K562 (cell line): ENCODE measurements around the gene ADCY5. TPM values are rescaled to one million over a fixed set of nuclear protein-coding genes. Genes with fewer than 3 reads are reported as not detected.

Source experiments
- ATAC-seq: fragments of 200-7000 bp; cut with Tn5 transposase; 3 replicates; pipeline ENCODE4 v1.9.1; 2020; ENCODE audit warnings: moderate library complexity
- BruUV-seq: library from RNA; stranded (reverse); fragments of 400-500 nt; replicated peaks from 2 replicates; lab custom pipeline; 2021; lab: Mats Ljungman, UMichigan
- CTCF ChIA-PET: fragments of 300-600 bp; formaldehyde crosslinking; extraction: SDS; loops from one replicate; lab custom pipeline; 2021; ENCODE audit warnings: low intra/inter-chr PET ratio; lab: Yijun Ruan, JAX
- POLR2A ChIA-PET: fragments of 300-600, 350-650 bp; sonication (Branson Sonifier 250); formaldehyde crosslinking; extraction: SDS; loops from one replicate; lab custom pipeline; 2021; ENCODE audit warnings: antibody characterized with exemption, inconsistent platforms; lab: Yijun Ruan, JAX
- DNase-seq, 4 experiments: peaks; one replicate each; pipeline versions ENCODE4 v3.0.0 to v3.0.0-alpha.2; 2011 to 2018; ENCODE audit warnings: low spot score in 3 of 4, mixed read lengths in 3 of 4; ENCODE audit errors: extremely low read depth in 1 of 4
- FAIRE-seq: peaks from 2 replicates; lab custom pipeline; 2011; peaks lifted over from hg19 to GRCh38; lab: Jason Lieb, UNC
- H2AFZ ChIP-seq: 2 replicates; pipeline ENCODE4 v1.6.0; 2011; ENCODE audit warnings: low read depth, low read length, control low read depth, inconsistent platforms
- H3K27ac ChIP-seq: fragments of 200-600 bp; 3 replicates; pipeline ENCODE4 v1.8.0; 2011; ENCODE audit warnings: low read depth, mild to moderate bottlenecking, control low read depth, inconsistent platforms, low read length, moderate library complexity, mixed read lengths; ENCODE audit errors: extremely low read depth
- H3K27me3 ChIP-seq, 2 experiments: fragments of 300-600 bp in 1 of 2; 2 replicates in 1 of 2; 3 replicates in 1 of 2; pipeline versions ENCODE4 v1.6.0 to v1.8.0; 2011; ENCODE audit warnings: inconsistent platforms in 2 of 2, low read length in 2 of 2, mild to moderate bottlenecking in 1 of 2, mixed read lengths in 1 of 2, moderate library complexity in 1 of 2; ENCODE audit not compliant: control insufficient read depth in 2 of 2, insufficient read depth in 2 of 2
- H3K36me3 ChIP-seq: fragments of 300-600 bp; 3 replicates; pipeline ENCODE4 v1.8.0; 2011; ENCODE audit warnings: mild to moderate bottlenecking, low read length, inconsistent platforms; ENCODE audit not compliant: control insufficient read depth, insufficient read depth
- H3K4me1 ChIP-seq, 2 experiments: fragments of 200-600 bp in 1 of 2; replicated peaks in 1 of 2; 2 replicates in 1 of 2; 3 replicates in 1 of 2; pipeline versions ENCODE4 v1.5.1 to v1.8.0; 2011; ENCODE audit warnings: inconsistent platforms in 2 of 2, low read length in 2 of 2, mild to moderate bottlenecking in 1 of 2, mixed read lengths in 1 of 2, moderate library complexity in 1 of 2; ENCODE audit not compliant: control insufficient read depth in 2 of 2, insufficient read depth in 2 of 2
- H3K4me2 ChIP-seq: 2 replicates; pipeline ENCODE4 v1.6.1; 2011; ENCODE audit warnings: low read length, control low read depth, inconsistent platforms, mixed read lengths; ENCODE audit not compliant: insufficient read depth
- H3K4me3 ChIP-seq: fragments of 200-600 bp; sonication (generic), shearing (Covaris generic); 2 replicates; pipeline ENCODE4 v1.5.1; 2016; ENCODE audit warnings: control low read depth, inconsistent platforms
- H3K79me2 ChIP-seq: fragments of 200-600 bp; 3 replicates; pipeline ENCODE4 v1.8.0; 2011; ENCODE audit warnings: low read length, inconsistent platforms; ENCODE audit not compliant: control insufficient read depth, insufficient read depth
- H3K9ac ChIP-seq, 2 experiments: 2 replicates each; pipeline versions ENCODE4 v1.6.0 to v1.6.1; 2011; ENCODE audit warnings: low read depth in 2 of 2, low read length in 2 of 2, control low read depth in 1 of 2, inconsistent platforms in 1 of 2, mild to moderate bottlenecking in 1 of 2, mixed read lengths in 1 of 2; ENCODE audit not compliant: insufficient read depth in 1 of 2
- H3K9me1 ChIP-seq: one replicate; pipeline ENCODE4 v1.6.0; 2011; ENCODE audit warnings: inconsistent platforms, mild to moderate bottlenecking, low read length, moderate library complexity; ENCODE audit not compliant: control insufficient read depth, insufficient read depth
- H3K9me3 ChIP-seq: replicated peaks from 2 replicates; pipeline ENCODE4 v1.5.1; 2011; ENCODE audit warnings: low read depth, low read length, inconsistent platforms; ENCODE audit not compliant: control insufficient read depth, insufficient read depth
- H4K20me1 ChIP-seq: replicated peaks from 2 replicates; pipeline ENCODE4 v1.6.1; 2011; ENCODE audit warnings: low read length, inconsistent platforms, mixed read lengths; ENCODE audit not compliant: control insufficient read depth, insufficient read depth
- MLX ChIP-seq, 2 experiments: fragments of 450-650 bp in 1 of 2; sonication (generic) in 1 of 2; formaldehyde crosslinking; conservative IDR thresholded peaks; 2 replicates each; pipeline versions ENCODE4 v1.4.0 to v1.8.1; 2020 to 2022; ENCODE audit warnings: mild to moderate bottlenecking in 1 of 2, missing genetic modification reagents in 1 of 2
- NR0B1 ChIP-seq: fragments of 450-650 bp; IDR thresholded peaks from one replicate; pipeline ENCODE4 v1.6.1; 2018; ENCODE audit warnings: mild to moderate bottlenecking, moderate library complexity; ENCODE audit not compliant: partially characterized antibody
- POLR2H ChIP-seq: IDR thresholded peaks from 2 replicates; pipeline ENCODE4 v1.6.1; 2016; ENCODE audit warnings: missing genetic modification characterization, low read depth, mild to moderate bottlenecking, control low read depth, missing compliant biosample characterization, moderate library complexity
- WGBS: fragments of 100-300 bp; shearing (Covaris generic); methylation state at CpG from one replicate; pipeline ENCODE4 v1.1.6; 2016; ENCODE audit warnings: low coverage, mixed read lengths; ENCODE audit not compliant: insufficient coverage; ENCODE audit errors: missing lambda C conversion rate; 5-methylcytosine and 5-hydroxymethylcytosine counted together
- in situ Hi-C: fragments of 300-500 bp; cut with MboI; formaldehyde crosslinking; loops from 4 replicates; pipeline ENCODE4 v1.15.0; 2018; ENCODE audit warnings: inconsistent platforms, mixed read lengths
- intact Hi-C: fragments of 100-400 bp; cut with micrococcal nuclease; formaldehyde crosslinking; loops from 2 replicates; pipeline ENCODE4 v1.14.2; 2022
- polyA plus RNA-seq, 8 experiments: library from polyadenylated mRNA; depleted of rRNA in 4 of 8; stranded (reverse) in 5 of 8; unstranded in 3 of 8; fragments of >200 nt; fragmentation: Nextera tagmentation in 2 of 8; fragmentation: Illumina TruSeq in 1 of 8; extraction: Ambion mirVana in 2 of 8; extraction: Trizol in 1 of 8; gene quantifications; 2 replicates each; pipeline versions ENCODE4 v1.2.1 to v1.2.3, GENCODE V29; 2011 to 2014; ENCODE audit warnings: inconsistent platforms in 1 of 8, missing spikeins in 1 of 8
- total RNA-seq, 7 experiments: library from RNA; depleted of rRNA in 6 of 7; stranded (reverse); fragments of >200 nt in 6 of 7; fragmentation: Illumina TruSeq in 2 of 7; extraction: Trizol in 2 of 7; gene quantifications; 2 replicates each; pipeline versions ENCODE4 v1.2.1 to v1.2.3, GENCODE V29; 2011 to 2021; ENCODE audit warnings: low replicate concordance in 1 of 7

The ADCY5 gene
- total and polyA plus RNA-seq, 9 of the 15 experiments (the other 6 are each of a cell fraction or from before 2014, with no cell fraction given), result under 0.01 TPM; not detected in 8

- Histone ChIP-seq H3K79me2 (no peaks in the 10 kb centered on the region), H3K9me3 (no peaks in the 10 kb centered on the region), H4K20me1 (no peaks in the 10 kb centered on the region), H3K36me3 (no peaks in the 10 kb centered on the region), H3K9ac (no peak overlapping the region), H3K4me1 (no peaks in the 10 kb centered on the region), H3K27ac (no peak overlapping the region), H3K4me2 (no peak overlapping the region), H3K9me1 (no peaks in the 10 kb centered on the region), H3K27me3 (no peaks in the 10 kb centered on the region), H2AFZ (no peak overlapping the region), H3K4me3 (no peak overlapping the region)
- DNase-seq (no peak), ATAC-seq (no peak), FAIRE-seq (no peak)
- intact Hi-C loops (no loop called here), in situ Hi-C loops (no loop called here)
- ChIA-PET CTCF (no interaction called here), POLR2A (no interaction called here)
- BruUV-seq, result no TSS peak
- no peak for TF ChIP-seq NR0B1
- no peak for TF ChIP-seq POLR2H (tag)
- TF ChIP-seq MLX (CRISPR knock-in tag; conservative IDR thresholded peaks at IDR 0.05), result no peak
- WGBS, result 90% methylated on average over 4 of the region's 5 CpGs
These were observed 177.3 kb downstream of the ADCY5 start for GRCh38 chr3:123271466-123272159.
